ENCODE data around the gene CELSR1.
A peak's percentile ranks its signal among the peaks of the same experiment; 100 is the strongest.

CELSR1 gene

GRCh38 chr22:46457502-46458488 is 79.6 kb downstream of the CELSR1 start:
- DNase-seq: no peak

GRCh38 chr22:46456818-46457163 is 80.6 kb downstream of the CELSR1 start:
- DNase-seq: no peak

DNA sequence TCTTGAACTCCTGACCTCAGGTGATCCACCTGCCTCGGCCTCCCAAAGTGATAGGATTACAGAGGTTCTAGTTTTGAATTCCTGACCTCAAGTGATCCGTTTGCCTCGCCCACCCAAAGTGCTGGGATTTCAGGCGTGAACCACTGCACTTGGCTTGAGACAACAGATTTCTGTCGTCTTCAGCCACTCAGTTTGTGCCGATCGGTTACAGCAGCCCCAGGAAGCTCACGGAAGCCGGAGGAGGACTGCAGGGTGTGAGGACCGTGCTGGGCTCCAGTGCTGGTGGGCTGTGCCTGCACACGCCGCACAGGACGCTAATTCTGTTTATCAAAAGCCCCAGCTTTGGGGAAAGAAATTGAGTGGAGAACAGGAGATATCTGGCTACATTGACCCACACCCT is 82.0 kb downstream of the CELSR1 start:
- DNase-seq: peak; percentile 46

GRCh38 chr22:46454504-46455269 is 82.7 kb downstream of the CELSR1 start:
- no peak for DNase-seq

- no peak for DNase-seq
Measured at GRCh38 chr22:46453829-46454503, 83.5 kb downstream of the CELSR1 start.

DNA sequence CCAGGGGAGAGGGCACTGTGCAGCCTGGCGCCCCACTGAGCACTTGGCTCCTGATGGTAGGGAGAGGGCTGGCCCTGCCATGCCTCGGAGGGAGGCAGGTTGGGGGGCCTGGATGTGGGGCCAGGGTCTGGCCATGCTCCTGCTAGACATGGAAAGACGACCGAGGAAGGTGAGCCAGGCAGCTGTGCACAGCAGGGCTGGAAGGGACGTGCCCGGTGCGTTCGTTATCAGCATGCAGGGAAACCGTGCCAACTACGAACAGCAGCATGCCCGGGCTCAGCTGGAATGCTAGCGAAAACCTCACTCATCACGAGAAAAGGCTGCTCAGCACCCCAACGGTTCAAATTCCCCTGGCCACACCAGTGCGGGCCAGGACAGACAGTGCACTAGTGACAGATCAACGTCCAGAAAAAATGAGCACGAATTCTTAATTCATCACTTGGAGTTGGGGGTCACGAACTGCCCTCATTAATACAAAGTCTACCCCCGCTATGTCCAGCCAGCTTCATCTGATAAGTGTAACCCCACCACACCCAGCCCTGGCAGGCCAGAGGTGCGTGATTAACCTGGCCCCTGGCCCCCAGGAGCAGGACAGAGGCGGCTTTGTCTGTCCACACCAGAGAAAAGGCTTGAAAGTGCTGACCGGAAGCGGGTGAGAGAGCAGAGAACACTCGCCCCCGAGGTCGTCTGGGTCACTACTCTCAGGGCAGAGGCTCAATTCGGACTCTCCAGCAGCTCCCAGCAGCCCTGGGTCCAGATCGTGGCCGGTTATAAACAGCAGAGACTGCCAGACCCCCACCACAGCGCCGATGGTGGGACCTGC is 84.2 kb downstream of the CELSR1 start:
- no peak for DNase-seq

- DNase-seq: no peak
Measured at GRCh38 chr22:46452195-46453005, 85.0 kb downstream of the CELSR1 start.

GRCh38 chr22:46451741-46452140 is 85.7 kb downstream of the CELSR1 start:
- DNase-seq: no peak

DNA sequence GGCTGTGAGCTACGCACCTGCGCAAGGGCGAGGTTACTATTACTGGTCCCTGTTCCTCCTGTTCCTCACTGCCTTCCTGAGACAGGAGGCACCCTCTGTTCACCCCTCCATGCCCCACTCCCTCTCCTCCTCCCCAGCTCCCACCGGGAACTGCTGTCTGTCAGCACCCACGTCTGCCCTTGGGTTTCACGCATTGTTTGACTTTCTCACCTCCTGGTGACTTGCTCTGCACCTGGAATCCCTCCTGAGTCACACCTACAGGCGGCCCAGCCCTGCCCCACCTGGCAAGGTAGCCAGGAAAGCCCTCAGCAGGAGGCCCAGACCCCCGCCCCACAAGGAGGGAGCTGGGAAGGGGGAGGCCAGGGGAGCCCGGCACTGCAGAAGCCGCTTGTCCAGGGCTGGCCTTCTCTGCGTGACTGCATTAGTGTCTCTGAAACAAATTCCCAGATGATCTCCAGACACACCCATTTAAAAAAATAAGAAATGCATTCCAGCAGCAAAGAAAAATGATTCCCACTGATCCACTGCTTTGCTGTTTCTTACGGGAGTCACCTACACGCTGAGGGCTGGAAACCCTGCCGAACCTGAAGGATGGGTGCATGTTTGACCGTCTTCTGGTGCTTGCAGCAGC is 86.4 kb downstream of the CELSR1 start:
- no peak for DNase-seq

GRCh38 chr22:46449974-46450745 is 87.3 kb downstream of the CELSR1 start:
- DNase-seq: no peak

GRCh38 chr22:46449116-46449691 is 88.2 kb downstream of the CELSR1 start:
- no peak for DNase-seq

- DNase-seq: no peak
Measured at GRCh38 chr22:46448333-46448732, 89.1 kb downstream of the CELSR1 start.

GRCh38 chr22:46447906-46448305 is 89.5 kb downstream of the CELSR1 start:
- DNase-seq: no peak

DNA sequence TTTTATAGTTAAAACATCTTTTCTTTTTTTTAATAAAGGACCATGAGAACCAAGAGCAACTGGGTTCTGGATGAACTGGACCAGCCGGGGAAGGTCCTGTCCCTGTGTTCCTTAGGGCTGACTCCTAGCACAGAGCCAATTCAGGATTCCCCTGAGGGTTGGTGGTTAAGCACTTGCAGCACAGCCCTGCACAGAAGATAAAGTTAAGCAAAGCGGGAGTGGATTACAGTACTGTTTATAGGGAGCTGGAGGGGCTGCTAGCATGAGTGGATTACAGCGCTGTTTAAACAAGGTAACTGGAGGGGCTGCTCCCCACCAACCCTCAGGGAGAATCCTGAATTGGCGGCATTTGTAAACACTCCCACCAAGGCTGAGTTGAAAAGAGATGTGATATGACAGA is 90.6 kb downstream of the CELSR1 start:
- no peak for DNase-seq

- no peak for DNase-seq
Measured at GRCh38 chr22:46445771-46446420, 91.5 kb downstream of the CELSR1 start.

DNA sequence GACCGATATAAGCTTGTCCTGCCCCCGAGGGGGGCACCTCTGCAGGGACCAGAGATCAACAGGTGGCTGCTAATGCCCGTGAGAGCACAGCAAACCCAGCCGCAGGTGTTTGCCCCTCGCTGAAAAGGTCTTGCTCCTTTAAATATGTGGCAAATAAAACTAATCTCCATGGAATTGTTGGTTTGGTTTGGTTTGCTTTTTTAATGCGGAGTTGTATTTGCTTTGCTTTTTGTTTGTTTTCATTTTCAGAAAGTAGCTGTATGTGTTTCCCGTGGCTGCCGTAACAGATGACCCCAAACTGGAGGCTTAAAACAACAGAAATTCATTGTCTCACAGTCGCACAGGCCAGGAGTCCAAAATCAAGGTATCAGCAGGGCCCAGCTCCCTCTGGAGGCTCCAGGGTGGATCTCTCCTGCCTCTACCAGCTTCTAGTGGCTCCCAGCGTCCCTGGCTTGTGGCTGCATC is 93.0 kb downstream of the CELSR1 start:
- DNase-seq: no peak

GRCh38 chr22:46443850-46444389 is 93.5 kb downstream of the CELSR1 start:
- DNase-seq: no peak

- DNase-seq: no peak
Measured at GRCh38 chr22:46442217-46442853, 95.1 kb downstream of the CELSR1 start.

All from hematopoietic multipotent progenitor cell treated with erythropoietin and hydrocortisone succinate and interleukin-3 and kit ligand, for 6 days (in vitro differentiated cells).